Adipose tissue (tissue), 3 donors: ENCODE data around the gene DDI2. TPM values are rescaled to one million over a fixed set of nuclear protein-coding genes. Genes with fewer than 3 reads are reported as not detected.
"Not testable (repeated sequence)": the region's sequence is repeated elsewhere in the genome, so short reads cannot be mapped to it uniquely, and the experiment has no call there.

ENCODE experiments used
- H3K27ac ChIP-seq: one replicate; pipeline ENCODE4 v1.5.1; 2013; ENCODE audit warnings: low read depth, low read length
- WGBS, 3 donors: extraction: QIAGEN DNeasy Blood & Tissue Kit; methylation state at CpG; one replicate each; pipeline ENCODE4 v1.1.7; 2013; 5-methylcytosine and 5-hydroxymethylcytosine counted together
- polyA plus RNA-seq, 3 donors: library from polyadenylated mRNA; stranded (reverse); fragments of 200-250 nt; gene quantifications; one replicate each; pipeline ENCODE4 v1.2.3, GENCODE V29; 2013
- donor health status: healthy with polysubstance abuse.
- donor health status: Bipolar disorder and iron deficiency.
- donor health status: healthy.

The DDI2 gene
- polyA plus RNA-seq, 3 donors = 4.2 to 10.4 (median 8.5) TPM

- 77 to 90% (median 81%) methylated on average over 13 of the region's 13 CpGs for WGBS, 3 donors
- no peak overlapping the region for H3K27ac ChIP-seq
Measured at GRCh38 chr1:15625056-15625917, 8.0 kb downstream of the DDI2 start.

GRCh38 chr1:15626269-15626950 lies 9.2 kb downstream of the DDI2 start:
- 82 to 89% (median 85%) methylated on average over 11 of the region's 11 CpGs for WGBS, 3 donors

GRCh38 chr1:15627343-15627988 lies 10.2 kb downstream of the DDI2 start:
- no peak overlapping the region for H3K27ac ChIP-seq
- 47 to 62% (median 58%) methylated on average over 4 of the region's 4 CpGs for WGBS, 3 donors

More at GRCh38 chr1:15626269-15626950, 9.2 kb downstream of the DDI2 start:
- H3K27ac ChIP-seq = no peak overlapping the region

GRCh38 chr1:15628003-15628402 lies 10.7 kb downstream of the DDI2 start:
- H3K27ac ChIP-seq = no peak overlapping the region
- WGBS, 3 donors = 56 to 75% (median 66%) methylated on average over 1 of the region's 1 CpG

GRCh38 chr1:15633756-15634420 lies 16.6 kb downstream of the DDI2 start:
- no peak overlapping the region for H3K27ac ChIP-seq
- WGBS, 3 donors = 95 to 97% (median 96%) methylated on average over 9 of the region's 9 CpGs

- WGBS, 3 donors = 95 to 98% (median 95%) methylated on average over 4 of the region's 4 CpGs
- no peak overlapping the region for H3K27ac ChIP-seq
Measured at GRCh38 chr1:15636436-15636835, 19.2 kb downstream of the DDI2 start.

GRCh38 chr1:15637826-15638225 lies 20.6 kb downstream of the DDI2 start:
- 66 to 88% (median 78%) methylated on average over 4 of the region's 4 CpGs for WGBS, 3 donors
- no peak overlapping the region for H3K27ac ChIP-seq

GRCh38 chr1:15639262-15639661 lies 22.0 kb downstream of the DDI2 start:
- no peak overlapping the region for H3K27ac ChIP-seq

- WGBS, 3 donors = 93 to 98% (median 95%) methylated on average over 4 of the region's 4 CpGs
- no peak overlapping the region for H3K27ac ChIP-seq
Measured at GRCh38 chr1:15639931-15640330, 22.7 kb downstream of the DDI2 start.

- WGBS, 3 donors = 69 to 97% (median 73%) methylated on average over 3 of the region's 3 CpGs
- no peak overlapping the region for H3K27ac ChIP-seq
Measured at GRCh38 chr1:15640667-15641066, 23.4 kb downstream of the DDI2 start.

- H3K27ac ChIP-seq = no peak overlapping the region
- 99 to 100% (median 100%) methylated on average over 1 of the region's 1 CpG for WGBS, 3 donors
Measured at GRCh38 chr1:15649937-15650336, 32.7 kb downstream of the DDI2 start.

GRCh38 chr1:15650433-15650832 lies 33.2 kb downstream of the DDI2 start:
- no peak overlapping the region for H3K27ac ChIP-seq
- WGBS, 3 donors = 67 to 81% (median 75%) methylated on average over 2 of the region's 2 CpGs

- H3K27ac ChIP-seq = not testable (repeated sequence)
- 90 to 100% (median 91%) methylated on average over 5 to 6 of the region's 6 CpGs for WGBS, 3 donors
Measured at GRCh38 chr1:15652130-15652529, 34.9 kb downstream of the DDI2 start.

GRCh38 chr1:15654091-15654690 lies 36.9 kb downstream of the DDI2 start:
- H3K27ac ChIP-seq = no peak overlapping the region
- WGBS, 3 donors = 94 to 95% (median 95%) methylated on average over 6 of the region's 6 CpGs

GRCh38 chr1:15656464-15656863 lies 39.2 kb downstream of the DDI2 start:
- 85 to 96% (median 95%) methylated on average over 3 of the region's 3 CpGs for WGBS, 3 donors

GRCh38 chr1:15657021-15657420 lies 39.8 kb downstream of the DDI2 start:
- WGBS, 3 donors = 37 to 76% (median 59%) methylated on average over 1 of the region's 1 CpG
- no peak overlapping the region for H3K27ac ChIP-seq

More at GRCh38 chr1:15656464-15656863, 39.2 kb downstream of the DDI2 start:
- H3K27ac ChIP-seq = no peak overlapping the region

- WGBS, 3 donors = 91 to 97% (median 96%) methylated on average over 3 of the region's 3 CpGs
- H3K27ac ChIP-seq = no peak overlapping the region
Measured at GRCh38 chr1:15660151-15660550, 42.9 kb downstream of the DDI2 start.

- H3K27ac ChIP-seq = no peak overlapping the region
- WGBS, 3 donors = 41 to 74% (median 71%) methylated on average over 2 of the region's 2 CpGs
Measured at GRCh38 chr1:15662477-15662876, 45.2 kb downstream of the DDI2 start.
